Islet precursor cell (in vitro differentiated cells): Measurements from ENCODE around the gene AK1.
"Not testable (repeated sequence)": the region's sequence is repeated elsewhere in the genome, so short reads cannot be mapped to it uniquely, and the experiment has no call there.

Experiments
- DNase-seq: peaks from one replicate; pipeline ENCODE4 v3.0.0-alpha.2; 2018

Gene AK1

DNA sequence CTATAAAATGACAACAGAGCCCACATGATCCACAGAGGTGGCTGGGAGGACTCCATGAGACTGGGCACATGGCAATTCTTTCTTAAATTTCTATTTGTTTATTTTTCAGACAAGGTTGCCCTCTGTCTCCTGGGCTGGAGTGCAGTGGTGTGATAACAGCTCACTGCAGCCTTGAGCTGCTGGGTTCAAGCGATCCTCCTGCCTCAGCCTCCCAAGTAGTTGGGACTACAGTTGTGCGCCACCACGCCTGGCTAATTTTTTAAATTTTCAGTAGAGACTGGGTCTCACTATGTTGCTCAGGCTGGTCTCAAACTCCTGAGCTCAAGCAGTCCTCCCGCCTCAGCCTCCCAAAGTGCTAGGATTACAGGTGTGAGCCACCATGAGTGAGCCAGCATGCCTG lies 31.9 kb downstream of the AK1 start:
- not testable (repeated sequence) for DNase-seq

DNA sequence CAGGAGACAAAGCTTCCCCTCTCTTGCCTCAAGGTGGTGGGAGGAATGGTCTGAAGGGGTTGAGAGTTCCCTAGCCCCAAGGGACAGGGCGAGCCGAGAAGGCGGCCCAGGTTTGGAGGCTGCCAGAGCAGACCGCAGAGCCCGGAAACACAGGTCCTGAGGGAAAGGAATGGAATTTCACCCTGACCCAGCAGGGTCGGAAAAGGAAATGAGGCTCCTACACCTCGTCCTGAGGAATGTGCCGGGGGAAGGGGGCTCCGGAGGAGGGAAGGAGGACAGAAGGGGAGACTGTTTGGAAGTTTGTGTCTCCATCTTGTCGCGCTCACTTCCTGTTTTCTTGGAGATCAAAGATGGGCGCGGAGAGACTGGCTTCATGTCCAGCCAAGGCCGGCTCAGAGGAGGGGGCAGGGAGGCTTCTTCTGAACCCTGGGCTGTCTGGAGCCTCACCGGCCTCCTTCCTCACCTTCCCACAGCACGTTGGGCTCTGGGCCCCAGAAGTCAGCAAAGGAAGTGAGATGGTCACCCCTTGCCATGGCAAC lies 32.6 kb downstream of the AK1 start:
- DNase-seq: peak; percentile 93

DNA sequence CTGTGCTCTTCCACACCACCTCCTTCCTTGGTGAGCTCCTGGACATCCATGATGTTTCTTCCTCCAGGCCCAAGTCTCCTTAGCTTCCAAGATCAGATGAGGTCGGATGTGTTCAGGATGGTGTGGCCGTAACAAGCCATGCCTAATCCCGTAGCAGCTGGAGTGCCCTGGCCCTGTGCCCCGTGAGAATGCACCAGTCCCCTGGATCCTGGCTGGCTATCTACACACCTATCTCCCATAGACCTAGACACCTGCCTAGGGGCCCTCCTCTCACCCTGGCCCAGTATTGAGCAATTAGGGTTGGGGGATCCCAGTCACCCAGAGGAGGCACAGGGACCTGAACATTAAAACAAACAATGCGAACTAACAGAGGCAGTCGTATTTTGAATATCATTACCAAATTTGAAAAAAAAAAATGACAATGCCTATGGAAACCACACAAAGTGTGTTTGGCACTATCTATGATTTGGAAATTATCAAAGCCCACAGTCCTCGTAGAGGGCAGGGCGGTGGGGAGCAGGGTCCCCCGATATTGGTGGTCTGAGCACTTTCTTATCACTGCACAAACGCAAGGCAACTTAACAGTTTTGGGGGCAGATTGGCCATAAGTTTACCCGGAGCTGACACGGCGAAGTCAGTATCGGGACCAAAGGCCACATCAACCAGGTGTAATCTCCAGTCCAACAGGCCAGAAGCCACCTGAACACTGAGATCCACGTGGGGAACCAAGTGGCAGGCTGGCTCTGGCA lies 36.2 kb downstream of the AK1 start:
- DNase-seq: peak; percentile 30

DNA sequence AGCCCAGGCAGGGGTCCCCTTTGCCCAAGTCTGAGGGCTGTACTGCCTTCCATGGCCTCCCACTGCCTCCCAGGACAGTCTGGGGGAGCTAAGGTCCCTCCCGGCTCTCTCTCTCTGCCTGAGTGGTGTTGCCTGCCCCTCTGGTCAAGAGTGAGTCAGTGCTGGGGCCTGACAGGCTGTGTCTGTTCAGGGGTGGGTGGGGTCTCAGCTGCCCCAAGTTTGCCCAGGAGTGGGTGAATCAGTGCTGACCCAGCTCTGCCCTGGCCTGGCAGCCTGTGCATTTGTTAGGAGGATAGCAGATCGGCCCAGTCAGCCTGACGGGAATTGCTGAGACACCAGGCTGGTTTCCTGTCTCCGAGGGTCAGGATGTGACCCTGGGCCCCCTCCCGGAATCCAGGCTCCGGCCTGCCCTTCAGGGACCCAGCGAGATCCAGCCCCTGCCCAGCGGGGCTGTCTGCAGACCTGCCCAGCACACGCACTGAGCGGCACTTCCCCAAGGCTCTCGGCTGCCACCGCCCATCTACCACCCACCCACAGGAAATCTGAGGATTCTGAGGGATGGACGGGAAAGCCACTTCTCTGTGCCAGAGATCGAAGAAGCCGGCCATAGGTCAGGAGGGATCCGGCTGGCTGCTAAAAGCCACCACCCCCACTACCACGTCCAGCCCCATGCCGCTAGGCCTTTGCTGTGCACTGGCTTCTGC lies 38.9 kb downstream of the AK1 start:
- peak; percentile 82 for DNase-seq

DNA sequence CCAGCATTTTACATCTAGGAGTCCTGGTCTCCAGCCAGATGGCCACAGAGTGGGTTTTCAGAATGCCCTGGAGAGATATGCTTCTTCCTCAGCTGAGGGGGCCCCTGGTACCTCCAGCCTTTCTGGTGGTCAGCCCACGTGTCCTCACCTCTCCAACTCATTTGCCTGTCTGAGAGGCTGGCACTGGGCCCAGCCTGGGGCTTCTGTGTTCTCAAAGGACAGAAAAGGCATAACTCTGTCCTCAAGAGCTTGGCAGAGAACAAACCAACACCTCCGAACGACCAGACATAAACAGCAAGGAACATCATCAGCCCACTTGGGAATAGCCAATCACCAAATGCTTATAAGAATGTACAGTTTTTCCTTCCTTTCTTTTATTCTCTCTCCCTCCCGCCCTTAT lies 40.1 kb downstream of the AK1 start:
- DNase-seq: no peak

DNA sequence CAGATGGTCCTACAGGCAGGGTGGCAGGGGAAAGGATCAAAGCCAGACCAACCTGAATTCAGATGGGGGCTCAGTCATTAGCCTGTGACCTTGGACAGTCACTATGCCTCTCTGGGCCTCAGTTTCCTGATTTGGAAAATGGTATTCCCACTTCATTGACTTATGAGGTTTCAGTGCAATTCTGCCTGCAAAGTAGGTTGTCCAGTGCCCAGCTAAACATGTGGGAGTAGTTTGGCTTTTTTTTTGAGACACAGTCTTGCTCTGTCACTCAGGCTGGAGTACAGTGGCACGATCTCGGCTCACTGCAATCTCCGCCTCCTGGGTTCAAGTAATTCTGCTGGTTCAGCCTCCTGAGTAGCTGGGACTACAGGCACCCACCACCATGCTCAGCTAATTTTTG lies 40.9 kb downstream of the AK1 start:
- not testable (repeated sequence) for DNase-seq

DNA sequence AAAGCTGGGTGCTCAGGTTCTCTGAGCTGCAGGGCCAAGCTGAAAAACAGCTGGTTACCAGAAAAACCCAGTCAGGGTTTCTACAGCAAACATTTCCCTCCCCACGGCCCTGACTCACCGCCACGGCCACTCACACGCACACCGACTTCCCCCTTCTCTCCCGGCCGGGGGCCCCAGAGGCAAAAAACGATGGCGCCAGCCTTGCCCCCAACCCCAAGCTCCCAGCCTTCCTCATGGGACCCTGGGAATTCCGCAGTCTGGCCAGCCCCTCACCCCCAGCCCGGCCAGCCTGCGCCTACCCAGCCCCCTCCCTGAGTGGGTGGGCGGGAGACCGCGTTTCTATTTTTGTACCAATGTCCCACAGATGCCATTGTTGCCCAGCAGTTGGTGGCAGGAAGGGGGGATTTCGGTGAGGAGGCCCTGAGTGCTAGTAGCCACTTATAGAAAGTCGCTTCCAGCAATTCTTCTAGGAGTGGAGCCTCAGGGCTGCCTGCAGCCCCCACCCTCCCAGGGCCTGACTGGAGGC lies 41.4 kb downstream of the AK1 start:
- DNase-seq: no peak

DNA sequence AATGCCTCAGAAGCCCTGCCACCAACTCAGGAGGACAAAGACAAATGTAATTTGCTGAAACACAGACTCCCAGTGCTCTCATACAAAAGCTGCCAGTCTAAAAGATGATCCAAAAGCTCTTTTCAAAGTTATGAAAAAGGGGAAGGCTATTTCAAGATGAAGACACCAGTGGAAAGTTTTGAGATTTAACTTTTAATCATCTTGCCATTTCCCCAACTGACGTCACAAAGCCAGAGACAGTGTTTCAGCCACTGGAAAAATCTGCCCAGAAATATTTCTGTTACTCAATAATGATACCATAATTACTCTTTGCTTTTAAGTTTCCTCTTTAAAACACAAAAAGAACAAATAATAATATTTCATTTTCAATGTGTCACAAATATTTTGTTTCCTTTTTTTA lies 43.9 kb downstream of the AK1 start:
- DNase-seq: no peak

DNA sequence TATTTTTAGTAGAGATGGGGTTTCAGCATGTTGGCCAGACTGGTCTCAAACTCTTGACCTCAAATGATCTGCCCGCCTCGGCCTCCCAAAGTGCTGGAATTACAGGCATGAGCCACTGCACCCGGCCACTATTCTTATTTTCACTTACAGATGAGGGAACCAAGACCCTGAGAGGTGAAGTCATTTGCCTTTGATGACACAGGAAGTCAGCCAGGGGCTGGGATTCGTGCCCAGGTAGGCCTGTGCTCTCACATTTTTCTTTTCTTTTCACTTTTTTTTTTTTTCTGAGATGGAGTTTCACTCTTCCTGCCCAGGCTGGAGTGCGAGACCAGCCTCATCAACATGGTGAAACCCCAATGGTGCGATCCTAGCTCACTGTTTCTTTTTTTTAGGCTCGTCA lies 45.2 kb downstream of the AK1 start:
- DNase-seq: no peak

DNA sequence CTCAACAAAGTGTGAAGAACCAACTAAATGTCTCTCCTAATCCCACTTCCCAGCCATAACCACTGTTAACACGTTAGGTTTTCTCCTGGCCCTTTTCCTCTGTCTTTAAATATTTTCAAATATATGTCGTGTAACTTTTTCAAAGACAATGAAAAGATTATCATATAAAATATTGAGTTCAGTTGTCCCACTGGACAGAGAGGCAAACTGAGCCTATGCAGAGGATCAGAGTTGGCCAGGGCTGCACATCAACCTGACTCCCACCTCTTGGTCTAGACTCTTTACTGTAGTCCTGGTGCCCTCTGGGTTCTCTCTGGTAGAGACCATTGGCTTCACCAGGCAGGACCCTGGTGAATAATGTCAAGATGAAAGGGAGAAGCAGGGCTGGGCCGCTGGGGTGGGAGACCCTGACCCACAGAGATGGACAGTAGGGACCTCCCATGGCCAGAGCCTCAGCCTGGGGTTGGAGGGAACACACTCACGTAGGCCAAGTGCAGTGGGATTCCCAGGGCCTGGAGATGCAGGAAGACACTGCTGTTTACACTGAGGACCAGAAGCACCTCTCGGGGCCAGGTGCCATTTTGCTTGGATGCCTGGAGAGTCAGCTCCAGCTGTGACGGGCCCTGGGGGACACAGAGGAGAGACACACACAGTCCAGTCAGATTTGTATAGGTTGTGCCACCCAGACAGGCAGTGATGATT lies 48.1 kb downstream of the AK1 start:
- no peak for DNase-seq

DNA sequence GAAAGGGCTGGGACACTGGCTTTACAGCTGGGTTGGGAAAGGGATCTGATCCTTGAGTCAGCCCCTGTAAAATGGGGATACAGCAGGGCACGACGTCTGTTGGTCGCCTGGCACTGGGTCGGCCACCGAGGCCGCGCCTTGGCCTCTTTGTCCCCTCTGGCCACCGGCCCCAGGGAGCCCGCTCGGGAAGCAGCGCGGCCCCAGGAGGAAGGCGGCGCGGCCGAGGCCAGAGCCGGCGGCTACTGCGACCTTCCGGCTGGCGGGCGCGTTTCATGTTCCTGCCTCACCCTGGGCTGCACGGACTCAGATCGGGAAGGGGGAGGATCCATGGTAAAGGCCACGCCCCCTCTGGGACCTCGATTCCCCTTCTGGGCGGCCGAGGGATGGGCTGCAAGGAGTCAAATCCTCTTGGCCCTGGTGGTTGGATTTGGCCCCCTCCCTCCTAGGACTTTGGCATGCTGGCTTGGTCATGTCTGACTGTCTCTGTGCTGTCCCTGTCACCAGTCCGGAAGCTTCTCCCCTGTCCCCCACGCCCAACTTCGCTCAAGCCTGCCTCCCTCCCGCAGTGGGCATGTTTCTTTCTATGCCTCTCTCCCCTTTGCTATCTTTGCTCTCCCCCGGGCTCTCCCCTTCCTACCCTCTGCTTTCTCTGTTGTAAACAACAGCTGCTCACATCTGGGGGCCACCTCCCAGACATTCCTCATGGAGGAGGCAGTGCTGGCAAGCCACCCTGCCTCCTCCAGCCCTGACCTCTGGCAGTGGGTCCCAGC lies 49.0 kb downstream of the AK1 start:
- DNase-seq: peak; percentile 95

DNA sequence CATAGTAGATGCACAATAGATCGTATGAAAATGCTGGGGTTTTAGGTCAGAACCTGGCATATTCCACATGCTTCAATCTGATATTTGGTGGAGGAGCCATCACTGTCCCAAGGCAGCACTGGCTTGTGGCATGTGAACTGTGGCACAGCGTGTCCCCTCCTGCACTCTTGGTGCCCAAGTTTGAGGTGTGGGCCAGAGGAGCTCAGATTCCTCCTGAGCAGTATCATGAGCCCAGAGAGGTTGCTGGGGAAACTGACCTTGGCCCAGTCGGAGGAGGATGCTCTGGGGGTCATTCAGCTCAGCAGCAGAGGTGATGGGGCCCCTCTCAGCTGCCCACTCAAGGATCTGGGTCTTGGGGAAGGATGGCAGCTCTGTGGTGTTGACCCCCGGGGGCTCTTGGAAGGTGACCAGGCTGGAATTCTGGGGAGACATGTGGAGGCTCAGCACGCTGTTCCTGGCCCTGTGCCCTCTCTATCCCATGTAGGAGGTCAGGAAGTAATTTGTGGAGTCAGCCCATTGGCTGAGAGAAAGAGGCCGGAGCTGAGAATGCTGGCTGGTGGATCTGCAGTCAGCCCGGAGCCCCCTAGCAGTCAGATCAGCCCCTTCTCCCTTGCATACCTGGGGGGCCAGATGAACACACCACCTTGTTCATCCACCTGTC lies 51.1 kb downstream of the AK1 start:
- DNase-seq: no peak

DNA sequence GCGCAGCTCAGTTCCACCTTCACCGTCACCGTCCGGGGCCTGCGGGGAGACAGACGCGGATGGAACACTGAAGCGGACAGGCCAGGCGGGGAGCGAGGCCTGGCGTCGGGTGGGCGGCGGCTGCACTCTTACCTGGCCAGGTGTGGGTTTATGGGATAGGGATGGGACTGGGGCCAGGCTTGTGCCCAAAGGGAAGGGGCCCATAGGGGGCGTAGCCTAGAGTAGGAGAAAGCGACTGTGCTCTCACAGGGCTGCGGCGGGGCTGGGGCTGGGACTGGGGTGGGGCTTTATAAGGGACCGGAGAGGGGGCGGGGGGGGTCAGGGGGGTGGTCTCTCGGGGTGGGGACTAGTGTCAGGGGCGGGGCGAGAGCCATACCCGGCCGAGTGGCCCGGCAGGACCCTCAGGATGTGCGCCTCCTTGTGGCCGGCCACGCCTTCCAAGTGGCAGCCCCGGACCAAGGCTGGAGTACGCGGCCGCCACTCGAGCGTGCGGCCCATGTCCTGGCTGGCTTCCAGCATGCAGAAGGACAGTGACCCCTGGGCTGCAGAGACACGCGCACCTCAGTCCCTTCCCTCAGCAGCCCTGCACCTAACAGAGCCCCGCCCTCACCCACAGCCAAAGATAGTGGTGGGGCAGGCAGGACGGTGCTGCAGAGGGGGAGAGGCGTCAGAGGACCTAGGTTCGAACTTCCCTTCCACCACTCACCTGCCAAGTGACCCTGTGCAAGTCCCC lies 52.0 kb downstream of the AK1 start:
- DNase-seq: peak; percentile 88

DNA sequence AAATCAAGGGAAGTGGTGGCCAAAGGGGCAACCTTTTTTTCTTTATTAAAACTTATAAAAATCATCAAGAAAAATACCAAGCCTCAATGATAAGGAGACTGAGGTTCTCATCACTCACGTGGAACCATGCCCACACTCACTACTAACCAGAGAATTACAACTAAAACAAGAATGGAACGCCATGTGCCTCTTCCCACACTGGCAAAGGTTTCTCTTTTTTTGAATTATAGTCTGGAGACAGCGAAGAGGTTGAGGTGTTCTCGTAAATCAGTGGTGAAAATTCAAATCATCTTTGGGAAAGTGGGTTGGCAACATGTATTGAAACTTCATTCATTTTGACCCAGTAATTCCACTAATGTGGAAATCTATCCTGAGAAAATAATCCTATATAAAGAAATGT lies 55.4 kb downstream of the AK1 start:
- no peak for DNase-seq

DNA sequence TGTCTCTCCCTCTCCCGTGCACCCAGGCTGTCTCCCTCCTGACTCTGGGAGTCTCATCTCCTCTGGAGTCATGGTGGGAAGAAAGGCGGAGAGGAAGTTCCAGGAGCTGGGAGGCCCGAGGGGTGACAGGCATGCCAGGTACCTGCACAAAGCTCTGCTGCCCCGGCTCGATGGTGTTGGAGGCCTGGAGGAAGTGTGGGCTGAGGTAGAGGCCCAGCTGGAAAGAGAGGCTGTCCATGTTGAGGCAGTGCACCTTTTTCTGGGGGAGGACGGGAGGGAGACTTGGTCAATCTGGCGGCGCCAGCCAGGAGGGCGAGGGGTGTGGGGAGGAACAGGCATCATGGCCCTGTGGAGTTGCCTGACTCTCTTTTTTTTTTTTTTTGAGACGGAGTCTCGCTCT lies 58.9 kb downstream of the AK1 start:
- DNase-seq: peak; percentile 47

DNA sequence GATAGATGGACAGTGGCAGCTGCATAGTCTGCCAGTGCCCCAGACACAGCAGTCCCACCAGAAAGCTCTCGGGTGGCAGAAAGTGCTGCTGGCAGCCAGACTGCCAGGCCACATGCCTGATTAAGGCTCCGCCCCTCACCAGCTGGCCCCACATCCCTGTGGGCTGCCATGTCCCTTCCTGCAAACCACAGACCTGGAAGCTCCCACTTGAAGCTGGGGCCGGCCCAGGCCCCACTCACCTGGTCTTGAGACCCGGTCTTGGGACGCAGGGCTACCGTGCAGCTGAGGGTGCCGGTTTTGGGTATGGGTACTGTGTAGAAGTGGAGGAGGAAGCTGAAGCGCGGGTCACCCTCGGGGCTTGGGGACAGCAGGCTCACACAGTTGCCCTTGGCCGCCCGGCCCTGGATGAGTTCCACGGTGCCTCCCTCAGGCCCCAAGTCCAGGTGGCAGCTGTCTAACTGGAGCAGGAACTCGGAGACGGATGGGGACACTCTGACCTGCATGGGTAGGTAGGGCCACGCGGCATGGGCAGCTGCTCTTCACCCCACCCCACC lies 59.5 kb downstream of the AK1 start:
- DNase-seq: peak; percentile 53

DNA sequence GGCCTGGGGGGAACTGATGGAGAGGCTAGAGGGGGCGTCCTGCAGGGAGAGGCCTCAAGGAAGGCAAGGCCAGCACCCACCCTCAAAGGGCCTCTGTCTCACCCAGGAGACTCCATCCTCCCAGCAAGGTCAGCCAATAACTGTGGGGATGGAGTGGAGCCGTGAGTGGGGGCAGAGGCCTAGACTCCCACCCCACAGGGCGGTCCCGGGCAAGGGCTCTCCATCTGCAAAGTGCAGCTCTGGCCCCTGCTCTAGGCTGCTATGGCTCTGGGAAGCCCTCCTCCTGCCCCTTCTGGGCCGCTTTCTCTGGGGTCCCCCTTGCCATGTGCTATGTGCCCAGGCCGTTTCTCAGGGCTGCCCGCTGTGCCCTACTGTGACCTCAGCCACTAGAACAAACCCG lies 60.7 kb downstream of the AK1 start:
- DNase-seq: no peak
